Myocyte (in vitro differentiated cells): ENCODE results near the gene CACNB3. TPM values are rescaled to one million over a fixed set of nuclear protein-coding genes. Genes with fewer than 3 reads are reported as not detected.
A peak's percentile ranks its signal among the peaks of the same experiment; 100 is the strongest.
"Not testable (repeated sequence)": the region's sequence is repeated elsewhere in the genome, so short reads cannot be mapped to it uniquely, and the experiment has no call there.

ENCODE experiments used
- DNase-seq: peaks from one replicate; pipeline ENCODE4 v3.0.0-alpha.2; 2012; ENCODE audit warnings: low read depth
- total RNA-seq: library from RNA; depleted of rRNA; stranded (reverse); fragments of >200 nt; gene quantifications from 2 replicates; pipeline ENCODE4 v1.2.3, GENCODE V29; 2014

Gene CACNB3
- total RNA-seq, 1 donor from 2014 or later = 8.5 TPM

GRCh38 chr12:48816143-48816854 is 2.0 kb upstream of the CACNB3 start:
- peak; percentile 13 for DNase-seq

DNA sequence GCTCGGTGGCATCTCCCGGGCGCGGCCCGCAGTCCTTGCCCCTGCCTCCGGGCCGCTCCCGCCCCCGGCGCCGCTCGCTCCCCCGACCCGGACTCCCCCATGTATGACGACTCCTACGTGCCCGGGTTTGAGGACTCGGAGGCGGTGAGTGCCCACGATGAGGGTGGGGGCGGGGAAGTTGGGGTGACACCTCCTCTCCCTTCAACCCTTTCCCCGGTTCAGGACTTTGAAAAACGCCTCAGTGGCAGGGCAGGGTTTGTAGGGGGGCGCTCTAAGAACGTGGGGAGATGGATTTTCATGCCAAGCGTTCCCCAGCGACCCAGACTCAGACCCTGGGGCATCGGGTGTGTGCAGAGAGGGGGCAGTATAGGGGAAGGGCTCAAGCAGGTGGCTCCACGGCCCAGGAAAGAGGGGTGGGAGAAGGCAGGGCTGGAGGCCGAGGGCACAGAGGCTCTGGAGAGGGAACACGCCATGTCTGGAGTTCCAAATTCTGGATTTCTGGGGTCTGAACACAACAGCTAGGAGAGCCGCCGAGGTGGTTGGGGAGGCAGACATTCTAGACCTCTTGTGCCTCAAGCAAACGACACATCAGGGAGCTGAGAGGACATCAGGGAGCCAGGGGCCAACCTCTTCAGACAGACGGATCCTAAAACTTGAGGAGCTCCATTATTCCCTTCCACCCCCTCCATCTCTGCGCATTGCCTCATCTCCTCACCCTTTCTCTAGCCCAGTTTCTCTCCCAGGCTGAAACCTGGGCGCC is 715 bp downstream of the CACNB3 start:
- no peak for DNase-seq

DNA sequence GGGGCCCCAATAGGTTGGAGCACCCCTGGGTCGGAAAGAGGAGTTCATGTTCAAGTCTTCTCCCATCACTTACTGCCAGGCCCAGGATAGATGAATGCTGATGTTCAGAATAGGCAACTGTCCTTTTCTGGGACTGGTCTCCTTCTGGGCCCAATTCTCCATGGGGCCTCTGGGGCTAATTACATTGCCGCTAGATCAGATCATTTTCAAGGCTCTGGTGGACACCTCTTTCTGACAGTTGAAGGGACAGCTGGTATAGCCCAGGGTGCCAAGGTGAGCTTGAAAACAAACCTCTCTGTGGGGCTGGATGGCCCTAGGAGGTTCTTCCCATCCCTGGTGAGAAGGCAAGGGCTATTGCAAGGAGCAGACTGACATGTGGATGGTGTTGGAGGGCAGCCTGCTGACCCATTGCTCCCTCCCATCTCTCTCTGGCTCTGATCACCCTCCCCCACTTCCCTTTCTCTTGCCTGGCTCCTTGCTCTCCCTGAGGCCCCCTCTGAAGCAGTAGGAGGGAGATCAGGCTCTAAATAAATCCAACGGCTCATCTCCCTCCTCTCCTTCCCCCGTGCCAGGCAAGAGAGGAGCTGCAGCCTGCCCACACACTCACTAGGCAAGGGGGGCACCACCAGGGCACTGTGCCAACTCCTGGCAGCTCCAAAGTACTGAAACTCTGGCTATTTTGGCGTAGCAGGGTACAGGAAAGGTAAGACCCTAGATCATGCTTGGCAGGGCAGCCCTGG is 1.9 kb downstream of the CACNB3 start:
- DNase-seq = no peak

DNA sequence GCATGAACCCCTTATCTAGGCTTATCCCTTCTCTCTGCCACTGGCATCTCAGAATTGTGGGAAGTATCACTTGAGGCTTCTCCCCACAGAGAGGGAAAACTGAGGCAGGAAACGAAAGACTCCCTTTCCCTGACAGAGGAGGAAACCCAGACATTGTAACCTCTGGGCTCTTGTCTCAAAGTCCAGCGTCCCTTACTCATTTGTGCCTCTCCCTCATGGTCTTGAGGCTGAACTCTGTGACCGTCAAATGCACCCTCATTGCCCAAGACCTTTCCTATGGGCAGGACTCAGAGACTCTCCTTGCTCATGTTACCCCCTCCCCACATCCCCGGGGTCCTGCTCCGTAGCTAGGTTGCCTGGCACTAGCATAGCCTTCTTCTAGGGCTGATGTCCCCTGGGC is 3.8 kb downstream of the CACNB3 start:
- DNase-seq = no peak

- no peak for DNase-seq
Measured at GRCh38 chr12:48822711-48823110, 4.4 kb downstream of the CACNB3 start.

DNA sequence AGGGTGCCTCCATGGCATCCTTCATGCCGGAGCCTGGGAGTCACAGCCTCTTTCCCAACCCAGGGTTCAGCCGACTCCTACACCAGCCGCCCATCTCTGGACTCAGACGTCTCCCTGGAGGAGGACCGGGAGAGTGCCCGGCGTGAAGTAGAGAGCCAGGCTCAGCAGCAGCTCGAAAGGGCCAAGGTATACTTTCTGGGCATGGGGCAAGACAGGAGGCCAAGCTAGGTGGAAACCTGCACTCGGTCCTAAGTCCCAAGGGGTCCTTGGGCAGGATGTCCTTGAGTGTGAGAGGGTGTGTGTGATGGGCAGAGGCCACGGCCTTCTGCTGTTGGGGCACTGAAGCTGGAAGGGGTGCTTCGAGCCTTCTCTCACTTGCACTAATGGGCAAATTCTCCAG is 5.0 kb downstream of the CACNB3 start:
- DNase-seq = no peak

GRCh38 chr12:48824112-48824511 is 5.8 kb downstream of the CACNB3 start:
- no peak for DNase-seq

- no peak for DNase-seq
Measured at GRCh38 chr12:48824905-48825304, 6.6 kb downstream of the CACNB3 start.

GRCh38 chr12:48826209-48826855 is 8.0 kb downstream of the CACNB3 start:
- DNase-seq = no peak

DNA sequence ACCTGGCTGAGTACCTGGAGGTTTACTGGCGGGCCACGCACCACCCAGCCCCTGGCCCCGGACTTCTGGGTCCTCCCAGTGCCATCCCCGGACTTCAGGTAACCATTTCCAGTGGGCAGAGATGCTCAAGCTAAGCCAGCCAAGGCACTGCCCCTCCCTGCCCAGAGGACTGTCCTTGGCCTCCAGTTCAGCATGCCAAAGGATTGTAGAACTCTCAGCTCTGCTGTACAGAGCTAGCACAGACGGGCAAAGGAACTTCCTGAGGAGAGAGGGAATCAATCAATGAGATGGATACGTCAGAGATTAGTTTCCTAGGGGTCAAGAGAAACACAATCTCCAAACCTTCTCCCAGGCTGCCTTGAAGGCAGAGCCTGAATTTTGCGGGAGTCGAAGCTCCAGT is 8.7 kb downstream of the CACNB3 start:
- no peak for DNase-seq

GRCh38 chr12:48827513-48828096 is 9.3 kb downstream of the CACNB3 start:
- no peak for DNase-seq

- peak; percentile 40 for DNase-seq
Measured at GRCh38 chr12:48828293-48828692, 10.0 kb downstream of the CACNB3 start.

- DNase-seq = no peak
Measured at GRCh38 chr12:48828841-48829575, 10.7 kb downstream of the CACNB3 start.

DNA sequence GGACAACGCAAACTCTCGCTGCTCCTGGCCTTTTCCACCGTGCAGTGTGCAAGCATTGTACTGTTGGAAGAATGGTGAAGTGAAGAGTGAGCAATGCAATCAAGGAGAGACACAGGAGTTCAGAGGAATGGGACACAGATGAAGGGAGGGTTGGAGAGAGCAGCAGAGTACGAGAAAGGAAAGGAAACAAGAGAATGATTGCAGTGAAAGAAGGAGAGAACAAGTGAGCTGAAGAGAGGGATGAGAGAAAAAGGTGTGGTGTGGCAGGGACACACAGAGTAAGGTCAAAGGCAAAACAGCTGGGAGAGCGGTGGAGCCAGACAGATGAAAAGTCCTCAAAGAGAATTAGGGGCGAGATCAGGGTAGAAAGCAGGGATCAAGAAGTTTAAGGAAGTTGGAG is 13.0 kb downstream of the CACNB3 start:
- no peak for DNase-seq

- DNase-seq = no peak
Measured at GRCh38 chr12:48832321-48833060, 14.2 kb downstream of the CACNB3 start.

DNA sequence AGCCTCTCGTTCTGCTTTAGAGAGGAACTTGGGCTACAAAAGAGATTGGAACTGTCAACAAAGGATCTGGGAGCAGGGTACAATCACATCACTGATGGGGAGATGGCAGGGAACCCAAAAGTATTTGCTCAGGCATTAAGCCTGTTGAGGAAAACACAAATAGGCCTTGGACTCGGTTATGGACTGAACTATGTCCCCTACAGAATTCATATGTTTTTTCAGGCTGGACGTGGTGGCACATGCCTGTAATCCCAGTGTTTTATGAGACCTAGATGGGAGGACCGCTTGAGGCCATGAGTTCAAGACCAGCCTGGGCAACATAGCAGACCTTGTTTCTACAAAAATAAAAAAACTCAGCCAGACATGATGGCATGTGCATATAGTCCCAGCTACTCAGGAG is 19.8 kb downstream of the CACNB3 start:
- DNase-seq = no peak

- not testable (repeated sequence) for DNase-seq
Measured at GRCh38 chr12:48842021-48842420, 23.7 kb downstream of the CACNB3 start.

DNA sequence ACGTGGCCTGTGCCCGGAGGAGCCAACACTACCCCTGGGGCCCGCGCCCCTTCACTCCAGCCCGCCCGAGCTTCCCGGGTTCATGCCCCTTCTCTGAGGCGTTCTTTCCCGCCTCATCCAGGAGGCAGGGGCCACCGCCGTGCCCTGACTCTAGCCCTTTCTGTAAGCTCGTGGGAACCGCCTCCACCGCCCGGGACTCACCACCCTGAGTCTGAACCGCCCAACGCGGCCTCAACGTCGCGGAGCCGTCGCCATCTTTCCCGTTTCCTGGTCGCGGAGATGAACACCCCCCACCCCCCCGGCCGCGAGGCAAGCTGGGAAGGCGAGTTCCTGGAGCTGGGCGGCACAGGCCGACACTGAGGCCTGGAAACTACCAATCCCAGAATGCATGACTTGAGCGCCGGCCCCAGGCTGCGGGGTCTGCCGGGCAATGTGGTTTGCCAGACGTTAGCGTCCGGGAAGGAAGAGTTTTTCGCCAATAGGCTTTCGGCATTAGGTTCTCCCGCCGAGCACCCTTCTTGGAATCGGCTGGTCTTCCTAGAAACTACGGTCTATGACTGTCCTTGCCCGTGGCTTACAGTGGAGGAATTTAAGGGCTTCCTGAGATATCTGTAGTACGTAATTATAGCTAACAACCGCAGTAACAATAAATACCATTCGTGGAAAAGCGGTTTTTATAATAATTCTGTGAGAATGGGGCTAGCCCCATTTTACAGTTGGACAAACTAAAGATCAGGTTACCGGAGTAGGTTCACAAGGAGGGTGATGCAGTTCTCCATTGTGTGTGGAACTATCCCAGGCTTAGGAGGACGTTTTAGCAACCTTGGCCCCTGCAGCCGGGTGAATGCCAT is 33.8 kb downstream of the CACNB3 start, which contains the start of gene DDX23:
Gene DDX23, minus strand, starts transcription at position 281 of the 851 bp plus-strand sequence. CDS start 6,381 bp downstream, outside the sequence.
- DNase-seq = peak; percentile 98
